GM12892 (cell line): Measurements from ENCODE around the gene TLK2.
"Not testable (repeated sequence)": the region's sequence is repeated elsewhere in the genome, so short reads cannot be mapped to it uniquely, and the experiment has no call there.

Source experiments
- DNase-seq: peaks from one replicate; pipeline ENCODE4 v3.0.0; 2011; ENCODE audit not compliant: insufficient read length
- FAIRE-seq: peaks from 2 replicates; lab custom pipeline; 2011; peaks lifted over from hg19 to GRCh38; lab: Jason Lieb, UNC
- POLR2A ChIP-seq: IDR thresholded peaks from 2 replicates; pipeline ENCODE4 v1.6.1; 2011; ENCODE audit warnings: low read depth, low read length, control low read depth
- POLR2AphosphoS5 ChIP-seq: IDR thresholded peaks from 2 replicates; pipeline ENCODE4 v1.6.1; 2011; ENCODE audit warnings: low read depth, low read length, control low read depth
- TAF1 ChIP-seq: IDR thresholded peaks from 2 replicates; pipeline ENCODE4 v1.6.1; 2011; ENCODE audit warnings: low read depth, mild to moderate bottlenecking, control low read depth, low read length, borderline replicate concordance

Gene TLK2

DNA sequence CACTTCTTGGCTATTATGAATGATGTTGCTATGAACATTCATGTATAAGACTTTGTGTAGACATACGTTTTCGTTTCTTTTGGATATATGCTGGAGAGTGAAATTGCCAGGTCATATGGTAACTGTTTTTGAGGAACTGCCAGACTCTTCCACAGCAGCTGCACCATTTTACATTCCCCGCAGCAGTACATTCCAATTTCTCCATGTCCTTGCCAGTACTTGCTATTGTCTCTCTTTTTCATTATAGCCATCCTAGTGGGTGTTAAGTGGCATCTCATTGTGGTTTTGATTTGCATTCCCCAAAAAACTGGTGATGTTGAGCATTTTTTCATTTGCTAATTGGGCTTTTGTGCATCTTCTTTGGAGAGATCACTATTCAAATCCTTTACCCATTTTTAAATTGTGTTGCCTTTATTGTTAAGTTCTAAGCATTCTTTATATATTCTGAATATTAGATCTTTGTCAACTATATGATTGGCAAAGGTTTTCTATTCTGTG, 64.7 kb downstream of the TLK2 start:
- not testable (repeated sequence) for DNase-seq, FAIRE-seq

DNA sequence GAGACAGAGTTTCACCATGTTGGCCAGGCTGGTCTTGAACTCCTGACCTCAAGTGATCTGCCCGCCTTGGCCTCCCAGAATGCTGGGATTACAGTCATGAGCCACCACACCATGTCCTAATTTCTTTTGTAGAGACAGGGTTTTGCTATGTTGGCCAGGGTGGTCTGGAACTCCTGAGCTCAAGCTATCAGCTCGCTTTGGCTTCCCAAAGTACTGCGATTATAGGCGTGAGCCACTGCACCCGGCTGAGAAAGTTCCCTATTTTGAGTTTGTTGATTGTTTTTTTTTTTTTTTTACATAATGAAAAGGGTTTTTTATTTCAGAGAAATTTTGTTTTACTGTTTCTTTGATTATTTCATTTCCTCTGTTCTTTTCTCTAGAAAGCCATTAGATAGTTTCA, 67.4 kb downstream of the TLK2 start:
- not testable (repeated sequence) for FAIRE-seq, DNase-seq

DNA sequence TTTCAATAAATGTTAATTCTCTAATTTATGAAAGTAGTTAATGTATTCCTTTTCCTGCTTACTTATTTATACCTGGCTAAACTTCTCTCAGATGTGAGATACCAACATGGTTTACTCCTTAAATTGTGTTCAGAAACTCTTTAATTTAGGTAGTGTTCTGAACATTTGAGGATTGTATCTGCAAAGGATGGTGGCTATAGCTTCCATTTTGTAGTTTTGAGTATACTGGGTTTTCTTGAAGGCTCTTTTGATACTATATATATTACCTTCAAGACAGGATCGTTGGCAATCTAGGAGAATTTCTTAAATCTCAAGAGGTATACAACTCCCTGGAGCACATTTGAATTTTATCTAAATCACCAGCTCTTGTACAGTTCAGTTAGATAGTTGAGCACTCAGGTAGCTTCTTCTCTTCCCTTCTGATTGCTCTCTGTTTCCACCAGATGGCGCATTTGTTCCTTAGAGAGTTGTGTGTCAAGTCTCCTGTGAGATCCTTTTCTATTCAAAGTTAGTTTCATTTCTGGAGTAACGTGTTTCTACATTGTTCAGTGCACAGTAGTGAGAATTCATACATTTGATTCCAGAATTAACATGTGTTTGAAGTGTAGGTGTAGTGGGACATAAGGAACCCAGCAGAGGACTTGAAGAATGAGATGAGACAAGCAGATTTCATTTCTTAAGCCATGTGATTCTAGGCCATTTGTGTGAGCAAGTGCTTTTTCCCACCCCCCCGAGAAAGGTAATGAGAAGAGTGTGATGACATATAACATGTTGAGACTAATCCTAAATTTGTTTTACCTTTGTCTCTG, 74.4 kb downstream of the TLK2 start:
- DNase-seq = not testable (repeated sequence)
- FAIRE-seq = peak; percentile 97

DNA sequence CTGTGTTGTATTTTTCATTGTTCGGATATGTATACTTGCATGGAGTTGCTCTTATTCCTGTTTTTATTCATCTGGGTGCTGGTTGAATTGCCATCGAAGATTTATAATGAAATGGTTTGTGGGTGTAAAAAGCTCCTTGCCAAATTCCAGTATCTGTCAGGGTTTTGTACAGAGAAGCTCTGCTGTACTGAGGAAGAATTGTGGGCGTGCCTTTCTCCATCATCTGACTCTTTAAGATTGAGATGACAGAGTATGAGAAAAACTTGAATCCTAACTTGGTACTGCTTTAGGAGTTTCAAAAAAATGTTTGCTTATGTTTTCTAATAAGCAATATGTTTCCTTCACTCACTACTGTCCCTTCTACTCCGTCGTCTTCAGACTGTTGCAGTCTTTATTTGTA, 78.9 kb downstream of the TLK2 start:
- not testable (repeated sequence) for DNase-seq, FAIRE-seq

DNA sequence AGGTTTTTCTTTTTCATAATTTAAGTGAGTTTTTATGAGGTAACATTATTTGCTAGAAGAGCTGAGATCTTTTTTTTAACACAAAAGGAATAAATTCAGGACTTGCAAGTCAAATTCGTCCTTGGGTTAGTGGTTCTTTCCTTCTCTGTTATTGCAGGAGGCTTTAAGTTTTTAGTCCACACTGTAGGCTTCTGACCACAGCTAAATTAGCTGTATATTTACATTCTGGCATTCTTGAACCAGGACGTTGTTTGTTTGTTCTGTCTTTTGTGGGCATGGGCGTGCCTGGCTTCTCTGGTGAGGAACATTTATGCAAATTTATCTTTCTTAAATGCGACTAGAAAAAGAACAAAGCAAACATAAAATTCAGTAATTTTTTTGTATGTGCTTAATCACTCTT, 80.3 kb downstream of the TLK2 start:
- not testable (repeated sequence) for DNase-seq, FAIRE-seq

DNA sequence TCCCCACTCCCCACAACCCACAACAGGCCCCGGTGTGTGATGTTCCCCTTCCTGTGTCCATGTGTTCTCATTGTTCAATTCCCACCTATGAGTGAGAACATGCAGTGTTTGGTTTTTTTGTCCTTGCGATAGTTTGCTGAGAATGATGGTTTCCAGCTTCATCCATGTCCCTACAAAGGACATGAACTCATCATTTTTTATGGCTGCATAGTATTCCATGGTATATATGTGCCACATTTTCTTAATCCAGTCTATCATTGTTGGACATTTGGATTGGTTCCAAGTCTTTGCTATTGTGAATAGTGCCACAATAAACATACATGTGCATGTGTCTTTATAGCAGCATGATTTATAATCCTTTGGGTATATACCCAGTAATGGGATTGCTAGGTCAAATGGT, 82.3 kb downstream of the TLK2 start:
- FAIRE-seq, DNase-seq: not testable (repeated sequence)

DNA sequence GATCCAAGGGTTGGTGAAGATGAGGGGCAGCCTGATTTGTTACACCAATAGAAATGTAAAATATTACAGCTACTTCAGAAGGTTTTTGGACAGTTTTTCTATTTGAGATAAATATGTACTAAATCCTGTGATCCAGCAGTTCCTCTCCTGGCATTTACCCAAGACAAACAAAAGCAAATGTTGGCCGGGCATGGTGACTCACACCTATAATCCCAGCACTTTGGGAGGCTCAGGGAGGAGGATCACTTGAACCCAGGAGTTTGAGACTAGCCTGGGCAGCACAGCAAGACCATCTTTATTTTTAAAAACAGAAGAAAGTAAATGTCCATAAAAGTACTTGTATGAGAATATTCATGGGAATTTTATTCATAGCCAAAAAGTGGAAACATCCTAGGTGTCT, 84.0 kb downstream of the TLK2 start:
- TF ChIP-seq POLR2AphosphoS5 (no peak), POLR2A (no peak), TAF1 (no peak)
- DNase-seq = no peak
- FAIRE-seq = no peak

DNA sequence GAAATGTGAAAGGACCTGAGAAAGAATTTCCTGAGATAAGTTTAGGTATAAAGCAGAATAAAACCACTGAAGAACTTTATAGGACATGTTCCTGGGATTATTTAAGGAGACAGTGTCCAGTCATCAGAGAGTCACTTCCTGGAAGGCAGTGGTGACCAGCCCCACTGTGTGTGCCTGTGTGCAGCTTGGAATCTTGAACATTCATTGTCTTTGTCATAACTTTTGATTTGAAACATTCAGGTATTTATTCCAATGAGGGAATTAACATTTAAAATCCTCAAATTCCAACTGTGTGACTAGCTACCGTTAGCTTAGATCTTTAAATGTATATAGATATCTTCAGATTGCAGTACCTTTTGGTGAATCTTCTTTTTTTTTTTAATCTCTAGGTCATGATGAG, 87.2 kb downstream of the TLK2 start:
- no peak for FAIRE-seq
- TF ChIP-seq POLR2A (no peak), POLR2AphosphoS5 (no peak), TAF1 (no peak)
- DNase-seq = no peak

DNA sequence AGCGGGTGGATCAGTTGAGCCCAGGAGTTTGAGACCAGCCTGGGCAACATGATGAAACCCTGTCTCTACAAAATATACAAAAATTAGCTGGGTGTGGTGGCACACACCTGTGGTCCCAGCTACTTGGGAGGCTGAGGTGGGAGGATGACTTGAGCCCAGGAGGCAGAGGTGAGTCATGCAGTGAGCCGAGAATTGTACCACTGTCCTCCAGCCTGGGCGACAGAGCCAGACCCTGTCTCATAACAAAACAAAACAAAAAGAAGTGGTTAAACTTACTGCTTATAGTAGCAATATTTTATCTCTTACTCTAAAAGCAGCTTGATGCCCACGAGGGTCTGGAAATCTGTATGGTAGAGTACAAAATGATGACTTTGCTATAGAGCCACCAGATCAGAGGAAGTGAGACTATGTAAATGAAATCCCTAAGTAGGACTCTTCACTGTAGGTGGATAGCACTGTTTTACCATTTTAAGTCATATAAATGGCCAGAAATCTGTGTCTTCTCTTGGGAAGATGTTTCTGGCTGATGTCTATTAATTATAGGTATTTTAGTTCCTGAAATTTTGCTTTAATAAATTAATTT, 88.5 kb downstream of the TLK2 start:
- no peak for TF ChIP-seq TAF1
- TF ChIP-seq POLR2A = no peak
- TF ChIP-seq POLR2AphosphoS5 = no peak
- FAIRE-seq = no peak
- DNase-seq = no peak

DNA sequence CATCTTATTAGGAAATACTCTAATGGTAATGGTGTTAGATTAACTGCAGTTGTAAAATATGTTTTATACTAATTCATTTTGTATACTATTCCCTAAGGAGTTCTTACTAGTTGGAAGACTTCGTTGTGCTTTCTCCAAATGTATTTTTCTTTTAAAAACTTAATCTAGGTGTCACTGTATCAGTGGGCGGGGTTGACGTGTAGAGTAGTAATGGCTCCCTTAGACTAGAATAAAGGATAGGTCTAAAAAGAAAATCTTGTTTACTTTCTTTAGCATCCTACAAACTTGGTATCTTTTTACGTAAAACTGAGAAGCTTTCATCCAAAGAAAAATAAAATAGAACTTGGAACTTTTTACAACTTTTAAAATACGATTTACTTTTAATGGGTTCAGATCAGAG, 93.9 kb downstream of the TLK2 start:
- FAIRE-seq (no peak), DNase-seq (no peak)
- TF ChIP-seq POLR2AphosphoS5 (no peak), POLR2A (no peak), TAF1 (no peak)

DNA sequence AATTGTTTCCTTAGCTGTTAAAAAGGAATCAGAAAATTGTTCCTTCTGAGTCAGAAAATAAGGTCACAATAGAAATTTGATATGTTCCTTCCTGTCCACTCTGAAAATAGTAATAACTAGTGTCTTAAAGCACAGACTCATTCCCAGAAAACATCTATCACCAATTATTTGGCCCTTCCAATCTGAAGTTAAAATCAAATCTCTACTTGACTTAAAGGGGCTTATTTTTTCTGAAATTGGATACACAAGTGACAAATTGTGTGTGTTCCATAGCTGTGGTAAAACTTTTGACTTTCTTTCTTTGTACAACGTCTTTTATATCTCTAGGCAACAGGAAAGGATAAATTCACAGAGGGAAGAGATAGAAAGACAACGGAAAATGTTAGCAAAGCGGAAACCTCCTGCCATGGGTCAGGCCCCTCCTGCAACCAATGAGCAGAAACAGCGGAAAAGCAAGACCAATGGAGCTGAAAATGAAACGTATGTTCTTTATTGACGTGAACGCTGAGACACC, 94.3 kb downstream of the TLK2 start:
- no peak for DNase-seq
- no peak for TF ChIP-seq TAF1
- TF ChIP-seq POLR2AphosphoS5 = no peak
- no peak for FAIRE-seq

DNA sequence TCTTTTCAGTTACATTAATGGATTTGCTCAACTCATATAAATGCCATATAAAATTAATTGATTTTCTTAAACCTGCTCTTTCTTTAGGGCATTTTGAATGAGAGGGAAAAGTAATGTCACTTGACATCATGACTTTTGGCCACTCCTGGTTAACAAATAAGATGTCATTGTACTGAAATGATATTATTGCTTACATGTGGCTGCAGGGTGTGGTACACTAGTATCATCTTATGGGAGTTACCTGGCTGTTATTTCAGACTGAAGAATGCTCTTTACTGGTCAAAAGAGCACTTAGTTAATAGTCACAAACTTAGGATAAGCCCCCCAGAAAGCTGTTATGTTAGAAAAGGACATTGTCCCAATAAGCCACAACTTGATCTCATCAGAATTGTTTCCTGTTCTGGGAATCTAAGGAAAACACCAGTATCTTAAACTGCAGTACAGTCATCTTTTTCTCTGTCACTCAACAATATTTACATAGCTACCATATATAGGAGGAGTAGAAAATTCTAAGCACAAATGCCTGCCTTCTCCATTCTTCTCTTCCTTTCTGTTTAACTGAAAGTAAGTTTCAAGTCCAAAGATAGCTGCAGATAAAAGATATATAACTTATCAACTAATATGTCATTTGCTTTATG, 95.0 kb downstream of the TLK2 start:
- DNase-seq (no peak), FAIRE-seq (no peak)
- TF ChIP-seq TAF1 (no peak), POLR2A (no peak), POLR2AphosphoS5 (no peak)

DNA sequence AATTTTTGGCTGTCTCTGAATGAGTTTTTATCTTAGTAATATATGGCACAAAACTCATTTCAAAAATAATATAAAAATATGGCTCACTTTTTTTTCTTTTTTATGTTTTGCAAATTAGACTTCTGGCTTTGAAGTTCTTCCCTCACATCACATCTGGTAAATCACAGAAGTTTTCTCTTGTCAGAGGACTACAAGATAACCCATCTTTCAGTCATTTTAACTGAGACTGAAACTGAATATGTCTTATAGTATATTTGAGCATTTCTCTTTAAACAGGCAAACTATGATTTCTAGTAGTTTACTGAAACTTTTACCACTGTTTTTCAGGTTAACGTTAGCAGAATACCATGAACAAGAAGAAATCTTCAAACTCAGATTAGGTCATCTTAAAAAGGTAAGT, 97.8 kb downstream of the TLK2 start:
- DNase-seq (no peak), FAIRE-seq (no peak)

More for the DNA sequence above, 97.8 kb downstream of the TLK2 start:
- TF ChIP-seq POLR2A (no peak), POLR2AphosphoS5 (no peak), TAF1 (no peak)
